Gastrocnemius medialis (tissue), 4 donors: ENCODE data around the gene AFAP1. TPM values are rescaled to one million over a fixed set of nuclear protein-coding genes. Genes with fewer than 3 reads are reported as not detected.

Experiments
- ATAC-seq, 2 donors: fragments of 150-250 bp; one replicate each; pipeline ENCODE4 v1.9.1; 2016
- DNase-seq, 2 donors: peaks; one replicate each; pipeline ENCODE4 v3.0.0-alpha.2; 2019
- H3K27ac ChIP-seq, 4 donors: fragments of 200-600 bp; sonication (generic); 1 replicate in 1 of 4; 2 replicates in 3 of 4; pipeline ENCODE4 v1.5.1; 2016 to 2018; ENCODE audit warnings: mild to moderate bottlenecking in 2 of 4, moderate library complexity in 1 of 4
- H3K27me3 ChIP-seq, 3 donors: fragments of 200-600 bp; sonication (generic) in 2 of 3; 1 replicate in 1 of 3; 2 replicates in 2 of 3; pipeline versions ENCODE4 v1.5.1 to v1.6.0; 2016 to 2019; ENCODE audit warnings: mild to moderate bottlenecking in 1 of 3, moderate library complexity in 1 of 3
- H3K36me3 ChIP-seq, 2 donors: fragments of 200-600 bp; sonication (generic) in 1 of 2; one replicate each; pipeline ENCODE4 v1.5.1; 2017 to 2018
- H3K4me1 ChIP-seq, 2 donors: fragments of 200-600 bp; sonication (generic) in 1 of 2; one replicate each; pipeline ENCODE4 v1.5.1; 2016 to 2017; ENCODE audit warnings: mild to moderate bottlenecking in 2 of 2
- H3K4me3 ChIP-seq, 4 donors: fragments of 200-600 bp; sonication (generic) in 3 of 4; 1 replicate in 1 of 4; 2 replicates in 3 of 4; pipeline ENCODE4 v1.5.1; 2016 to 2019; ENCODE audit warnings: mild to moderate bottlenecking in 2 of 4
- H3K9me3 ChIP-seq, 3 donors: fragments of 200-600 bp; sonication (generic) in 2 of 3; 1 replicate in 1 of 3; 2 replicates in 2 of 3; pipeline ENCODE4 v1.5.1; 2016 to 2019
- CTCF ChIP-seq, 5 experiments: fragments of 450-650 bp in 3 of 5; fragments of 200-600 bp in 2 of 5; sonication (generic) in 2 of 5; IDR thresholded peaks in 4 of 5; conservative IDR thresholded peaks in 1 of 5; 1 replicate in 4 of 5; 2 replicates in 1 of 5; pipeline ENCODE4 v1.5.1; 2016 to 2019; ENCODE audit warnings: antibody characterized with exemption in 5 of 5, mild to moderate bottlenecking in 3 of 5, moderate library complexity in 3 of 5
- POLR2A ChIP-seq, 2 donors: fragments of 450-650 bp; IDR thresholded peaks; one replicate each; pipeline ENCODE4 v1.6.1; 2017; ENCODE audit warnings: antibody characterized with exemption in 2 of 2, mild to moderate bottlenecking in 2 of 2, moderate library complexity in 2 of 2
- in situ Hi-C, 4 donors: fragments of 200-750 bp; cut with MboI; loops; one replicate each; pipeline versions ENCODE4 v1.15.0 to v1.8.0; 2017; ENCODE audit warnings: low sequenced_read_pairs in 4 of 4
- intact Hi-C: fragments of 100-400 bp; cut with DNase I; formaldehyde crosslinking; loops from one replicate; pipeline ENCODE4 v1.15.1; 2023; ENCODE audit warnings: low total_unique reads
- total RNA-seq, 4 donors: library from RNA; depleted of rRNA; stranded (reverse); fragments of >200 nt; gene quantifications; one replicate each; pipeline versions ENCODE4 v1.1.0 to v1.2.3, GENCODE V29; 2016

The AFAP1 gene
- total RNA-seq, 4 donors from 2014 or later: 1.5 to 8.6 (median 3.5) TPM

- H3K4me3 ChIP-seq: no peak overlapping the region
- DNase-seq (no peak), ATAC-seq (no peak)
- TF ChIP-seq POLR2A (IDR thresholded peaks at IDR 0.05): no peak
- no peak for TF ChIP-seq CTCF (IDR thresholded peaks at IDR 0.05 in 4 of 5, conservative IDR thresholded peaks at IDR 0.05 in 1 of 5)
- H3K4me1 ChIP-seq: peaks cover 10% of the 10 kb centered on the region in 2 donors
- no peaks in the 10 kb centered on the region for H3K27me3 ChIP-seq
- no peaks in the 10 kb centered on the region for H3K9me3 ChIP-seq
- intact Hi-C loops (no loop called here), in situ Hi-C loops (no loop called here)
- H3K36me3 ChIP-seq: peaks cover 0 to 8% of the 10 kb centered on the region in 2 donors
- H3K27ac ChIP-seq: no peak overlapping the region
These were observed 155.4 kb downstream of the AFAP1 start for GRCh38 chr4:7784131-7784870.

DNA sequence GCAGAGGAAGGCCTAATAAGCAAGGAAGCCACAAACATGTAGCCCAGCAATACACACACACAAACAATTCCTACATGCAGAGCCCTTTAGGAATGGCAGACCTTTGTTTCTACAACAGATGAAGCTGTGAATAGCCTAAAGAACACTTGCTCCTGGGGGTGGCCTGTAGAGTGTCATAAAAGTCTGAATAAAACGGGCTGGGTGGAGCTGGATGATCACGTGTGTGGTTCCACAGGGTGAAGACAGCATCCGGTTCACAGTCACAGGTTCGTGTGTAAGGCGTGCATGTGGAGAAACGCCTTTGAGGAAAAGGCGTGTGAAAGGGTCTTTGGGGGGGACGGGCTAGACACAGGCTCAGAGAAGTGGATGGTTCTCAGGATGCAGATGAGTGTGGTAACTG lies 156.1 kb downstream of the AFAP1 start:
- Histone ChIP-seq H3K27me3 (no peaks in the 10 kb centered on the region), H3K4me3 (no peak overlapping the region), H3K9me3 (no peaks in the 10 kb centered on the region), H3K4me1 (peaks cover 6% of the 10 kb centered on the region in 2 donors), H3K36me3 (peaks cover 0 to 8% of the 10 kb centered on the region in 2 donors), H3K27ac (no peak overlapping the region)
- DNase-seq (no peak), ATAC-seq (no peak)
- intact Hi-C loops: loop anchor here (2.0 kb wide), 1 partner anchor 63 kb away; no protein-coding TSS in a partner anchor
- TF ChIP-seq CTCF (IDR thresholded peaks at IDR 0.05 in 4 of 5, conservative IDR thresholded peaks at IDR 0.05 in 1 of 5) (no peak), POLR2A (IDR thresholded peaks at IDR 0.05) (no peak)
- in situ Hi-C loops: no loop called here

DNA sequence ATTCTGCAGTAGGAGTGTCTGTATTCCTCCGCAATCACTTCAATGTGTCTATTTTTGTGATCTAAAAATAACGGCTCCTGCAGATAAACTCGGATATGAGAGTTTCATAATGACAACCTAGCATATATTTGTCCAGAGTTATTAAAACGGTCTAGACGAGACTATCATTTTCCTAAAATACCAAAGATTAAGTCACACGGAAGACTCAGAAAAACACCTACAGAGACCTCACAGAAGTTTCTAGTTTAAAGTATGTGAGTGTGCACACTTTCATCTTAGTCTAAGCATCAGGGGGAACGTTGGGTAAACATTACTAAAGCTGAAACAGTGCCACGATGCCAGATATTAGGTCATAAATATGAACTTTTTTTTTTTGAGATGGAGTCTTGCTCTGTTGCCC lies 156.9 kb downstream of the AFAP1 start:
- peaks cover 5% of the 10 kb centered on the region in 2 donors for H3K4me1 ChIP-seq

GRCh38 chr4:7781993-7782392 lies 157.7 kb downstream of the AFAP1 start:
- TF ChIP-seq CTCF (IDR thresholded peaks at IDR 0.05 in 4 of 5, conservative IDR thresholded peaks at IDR 0.05 in 1 of 5) (no peak), POLR2A (IDR thresholded peaks at IDR 0.05) (no peak)
- Histone ChIP-seq H3K9me3 (no peaks in the 10 kb centered on the region), H3K27ac (no peak overlapping the region), H3K36me3 (peaks cover 0 to 8% of the 10 kb centered on the region in 2 donors), H3K4me3 (no peak overlapping the region), H3K4me1 (peaks cover 5% of the 10 kb centered on the region in 2 donors), H3K27me3 (no peaks in the 10 kb centered on the region)
- ATAC-seq (no peak), DNase-seq (no peak)
- in situ Hi-C loops (no loop called here), intact Hi-C loops (loop anchor here (2.0 kb wide), 1 partner anchor 61 kb away; no protein-coding TSS in a partner anchor)

More for the DNA sequence above, 156.9 kb downstream of the AFAP1 start:
- DNase-seq: no peak
- Histone ChIP-seq H3K27ac (no peak overlapping the region), H3K4me3 (no peak overlapping the region), H3K9me3 (no peaks in the 10 kb centered on the region), H3K27me3 (no peaks in the 10 kb centered on the region), H3K36me3 (peaks cover 0 to 8% of the 10 kb centered on the region in 2 donors)
- no peak for ATAC-seq
- intact Hi-C loops: loop anchor here (2.0 kb wide), 1 partner anchor 62 kb away; no protein-coding TSS in a partner anchor
- in situ Hi-C loops: no loop called here
- no peak for TF ChIP-seq CTCF (IDR thresholded peaks at IDR 0.05 in 4 of 5, conservative IDR thresholded peaks at IDR 0.05 in 1 of 5)
